ENCODE data around the gene NDUFB11.
"Not testable (repeated sequence)": the region's sequence is repeated elsewhere in the genome, so short reads cannot be mapped to it uniquely, and the experiment has no call there.

Gene NDUFB11

DNA sequence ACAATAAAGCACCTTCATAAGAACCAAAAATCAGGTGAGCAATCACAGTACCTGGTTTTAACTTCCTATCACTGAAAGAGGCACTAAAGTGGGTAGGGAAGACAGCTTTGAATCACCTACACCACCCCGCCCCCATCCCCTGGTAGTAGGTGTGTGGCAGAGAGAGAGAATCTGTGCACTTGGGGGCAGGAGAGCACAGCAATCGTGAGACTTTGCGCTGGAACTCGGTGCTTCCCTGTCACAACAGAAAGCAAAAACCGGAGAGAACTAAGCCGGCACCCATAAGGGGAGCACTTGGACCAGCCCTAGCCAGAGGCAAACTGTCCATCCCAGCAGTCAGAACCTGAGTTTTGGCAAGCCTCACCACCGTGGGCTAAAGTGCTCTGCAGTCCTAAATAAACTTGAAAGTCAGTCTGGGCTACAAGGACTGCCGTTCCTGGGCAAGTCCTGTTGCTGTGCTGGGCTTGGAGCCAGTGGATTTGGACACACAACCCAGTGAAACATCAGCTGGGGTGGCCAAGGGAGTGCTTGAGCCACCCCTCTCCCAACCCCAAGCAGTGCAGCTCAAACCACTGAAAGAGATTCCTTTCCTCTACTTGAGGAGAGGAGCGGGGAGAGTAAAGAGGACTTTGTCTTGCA, 32.1 kb downstream of the NDUFB11 start:
- no peak for DNase-seq (ENCODE audit: low spot score)
- ChIA-PET CTCF (no interaction called here), POLR2A (ENCODE audit: low non-redundant PET) (no interaction called here)
- H3K27ac ChIP-seq: no peak overlapping the region
- TF ChIP-seq CTCF (conservative IDR thresholded peaks at IDR 0.05; ENCODE audit: low read depth): no peak

DNA sequence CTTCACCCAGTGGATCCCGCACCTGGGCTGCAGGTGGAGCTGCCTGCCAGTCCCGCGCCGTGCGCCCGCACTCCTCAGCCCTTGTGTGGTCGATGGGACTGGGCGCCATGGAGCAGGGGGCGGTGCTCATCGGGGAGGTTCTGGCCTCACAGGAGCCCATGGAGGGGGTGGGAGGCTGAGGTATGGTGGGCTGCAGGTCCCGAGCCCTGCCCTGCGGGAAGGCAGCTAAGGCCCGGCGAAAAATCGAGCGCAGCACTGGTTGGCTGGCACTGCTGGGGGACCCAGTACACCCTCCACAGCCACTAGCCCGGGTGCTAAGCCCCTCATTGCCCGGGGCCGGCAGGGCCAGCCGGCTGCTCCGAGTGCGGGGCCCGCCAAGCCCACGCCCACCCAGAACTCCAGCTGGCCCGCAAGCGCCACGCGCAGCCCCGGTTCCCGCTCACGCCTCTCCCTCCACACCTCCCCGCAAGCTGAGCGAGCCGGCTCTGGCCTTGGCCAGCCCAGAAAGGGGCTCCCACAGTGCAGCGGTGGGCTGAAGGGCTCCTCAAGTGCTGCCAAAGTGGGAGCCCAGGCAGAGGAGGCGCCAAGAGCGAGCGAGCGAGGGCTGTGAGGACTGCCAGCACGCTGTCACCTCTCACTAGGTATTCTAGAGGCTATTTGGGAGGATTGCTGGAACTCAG, 33.4 kb downstream of the NDUFB11 start:
- POLR2A ChIA-PET (ENCODE audit: low non-redundant PET); DNase-seq (ENCODE audit: low spot score); H3K27ac ChIP-seq; CTCF ChIA-PET: not testable (repeated sequence)

DNA sequence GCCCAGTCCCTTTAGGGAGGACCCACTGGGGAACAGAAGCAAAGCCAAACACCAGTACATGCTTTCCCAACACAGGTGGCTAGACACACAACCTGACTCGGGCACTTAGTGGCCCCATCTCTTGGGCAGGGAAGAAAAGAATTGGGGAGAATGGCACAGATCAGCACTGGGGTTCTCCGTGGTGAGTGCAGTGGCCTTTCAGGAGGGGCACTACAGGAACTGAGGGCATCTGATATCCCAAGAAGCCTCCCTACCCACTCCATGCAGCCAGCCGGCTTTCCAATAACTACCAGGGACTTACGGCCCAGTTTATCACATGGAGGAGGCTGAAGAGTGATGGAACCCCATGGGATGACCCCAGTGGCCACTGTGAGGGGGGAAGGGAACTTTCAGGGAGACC, 43.3 kb downstream of the NDUFB11 start:
- ChIA-PET CTCF (no interaction called here), POLR2A (ENCODE audit: low non-redundant PET) (no interaction called here)
- TF ChIP-seq CTCF (conservative IDR thresholded peaks at IDR 0.05; ENCODE audit: low read depth): no peak
- H3K27ac ChIP-seq: no peak overlapping the region
- no peak for DNase-seq (ENCODE audit: low spot score)

- CTCF ChIA-PET: no interaction called here
- no peak for TF ChIP-seq CTCF (conservative IDR thresholded peaks at IDR 0.05; ENCODE audit: low read depth)
Measured at GRCh38 chrX:47098338-47099094, 46.0 kb downstream of the NDUFB11 start.

GRCh38 chrX:47097018-47097417, 47.5 kb downstream of the NDUFB11 start:
- no peak for TF ChIP-seq CTCF (conservative IDR thresholded peaks at IDR 0.05; ENCODE audit: low read depth)
- no peak for DNase-seq (ENCODE audit: low spot score)
- CTCF ChIA-PET: no interaction called here
- POLR2A ChIA-PET (ENCODE audit: low non-redundant PET): no interaction called here
- H3K27ac ChIP-seq: no peak overlapping the region

More at GRCh38 chrX:47098338-47099094, 46.0 kb downstream of the NDUFB11 start:
- H3K27ac ChIP-seq: no peak overlapping the region
- DNase-seq (ENCODE audit: low spot score): no peak
- POLR2A ChIA-PET (ENCODE audit: low non-redundant PET): no interaction called here

GRCh38 chrX:47093860-47094259, 50.6 kb downstream of the NDUFB11 start:
- H3K27ac ChIP-seq: no peak overlapping the region

More at GRCh38 chrX:47093860-47094259, 50.6 kb downstream of the NDUFB11 start:
- CTCF ChIA-PET: interaction anchor here (0.5 to 1.3 kb wide), 5 partner anchors 13 to 452 kb away, joined by 3 to 8 read pairs (median 3); no protein-coding TSS in a partner anchor
- DNase-seq (ENCODE audit: low spot score): no peak
- POLR2A ChIA-PET (ENCODE audit: low non-redundant PET): interaction anchor here (0.5 kb wide), 1 partner anchor 30 kb away, joined by 4 read pairs; no protein-coding TSS in a partner anchor
- TF ChIP-seq CTCF (conservative IDR thresholded peaks at IDR 0.05; ENCODE audit: low read depth): no peak
